Measurements from ENCODE around the gene CPLANE2.

DNA sequence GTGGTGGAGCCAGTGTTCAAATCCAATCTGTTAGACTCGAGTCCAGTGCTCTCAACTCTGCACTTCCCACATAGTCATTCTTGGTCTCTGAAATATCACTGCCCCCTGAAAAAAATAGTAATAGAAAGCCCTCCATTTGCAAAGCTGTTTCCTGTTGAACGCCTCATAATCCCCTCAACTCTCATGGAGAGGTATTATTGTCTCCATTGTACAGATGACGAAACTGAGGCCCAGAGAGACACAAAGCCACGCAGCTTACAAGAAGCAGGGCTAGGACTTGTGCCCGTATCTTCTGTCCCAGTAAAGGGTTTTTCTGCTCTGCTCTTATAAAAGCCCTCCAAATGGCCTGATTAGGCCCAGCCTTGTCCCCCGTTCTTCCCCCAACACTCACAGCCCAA is 18.3 kb downstream of the CPLANE2 start:
- TF ChIP-seq, protein P1, sequence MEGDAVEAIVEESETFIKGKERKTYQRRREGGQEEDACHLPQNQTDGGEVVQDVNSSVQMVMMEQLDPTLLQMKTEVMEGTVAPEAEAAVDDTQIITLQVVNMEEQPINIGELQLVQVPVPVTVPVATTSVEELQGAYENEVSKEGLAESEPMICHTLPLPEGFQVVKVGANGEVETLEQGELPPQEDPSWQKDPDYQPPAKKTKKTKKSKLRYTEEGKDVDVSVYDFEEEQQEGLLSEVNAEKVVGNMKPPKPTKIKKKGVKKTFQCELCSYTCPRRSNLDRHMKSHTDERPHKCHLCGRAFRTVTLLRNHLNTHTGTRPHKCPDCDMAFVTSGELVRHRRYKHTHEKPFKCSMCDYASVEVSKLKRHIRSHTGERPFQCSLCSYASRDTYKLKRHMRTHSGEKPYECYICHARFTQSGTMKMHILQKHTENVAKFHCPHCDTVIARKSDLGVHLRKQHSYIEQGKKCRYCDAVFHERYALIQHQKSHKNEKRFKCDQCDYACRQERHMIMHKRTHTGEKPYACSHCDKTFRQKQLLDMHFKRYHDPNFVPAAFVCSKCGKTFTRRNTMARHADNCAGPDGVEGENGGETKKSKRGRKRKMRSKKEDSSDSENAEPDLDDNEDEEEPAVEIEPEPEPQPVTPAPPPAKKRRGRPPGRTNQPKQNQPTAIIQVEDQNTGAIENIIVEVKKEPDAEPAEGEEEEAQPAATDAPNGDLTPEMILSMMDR (conservative IDR thresholded peaks at IDR 0.05), result no peak
- no peak for TF ChIP-seq ZFX (IDR thresholded peaks at IDR 0.05)
